HepG2 (cell line): ENCODE results near the gene SOCS7. TPM values are rescaled to one million over a fixed set of nuclear protein-coding genes. Genes with fewer than 3 reads are reported as not detected.

ENCODE experiments used
- ATAC-seq: fragments of 200-7000 bp; cut with Tn5 transposase; 3 replicates; pipeline ENCODE4 v1.9.1; 2020; ENCODE audit warnings: mild to moderate bottlenecking, moderate library complexity
- BruUV-seq: library from RNA; stranded (reverse); fragments of 400-500 nt; replicated peaks from 2 replicates; lab custom pipeline; 2021; lab: Mats Ljungman, UMichigan
- CTCF ChIA-PET: fragments of 300-600 bp; formaldehyde crosslinking; extraction: SDS; loops from one replicate; lab custom pipeline; 2021; ENCODE audit warnings: low total read pairs, inconsistent platforms, low intra/inter-chr PET ratio; lab: Yijun Ruan, JAX
- POLR2A ChIA-PET: fragments of 350-600 bp; sonication (Branson Sonifier 250); formaldehyde crosslinking; loops from one replicate; lab custom pipeline; 2020; ENCODE audit warnings: antibody characterized with exemption, inconsistent platforms; lab: Yijun Ruan, JAX
- DNase-seq: peaks from one replicate; pipeline ENCODE4 v3.0.0-alpha.2; 2015; ENCODE audit warnings: low spot score
- FAIRE-seq: peaks from 3 replicates; lab custom pipeline; 2011; peaks lifted over from hg19 to GRCh38; lab: Jason Lieb, UNC
- H2AFZ ChIP-seq: one replicate; pipeline ENCODE4 v1.6.1; 2011; ENCODE audit warnings: low read length, inconsistent platforms
- H3K27ac ChIP-seq: fragments of 300-600 bp; 3 replicates; pipeline ENCODE4 v1.8.0; 2011; ENCODE audit warnings: mixed run types, mild to moderate bottlenecking, mixed read lengths, low read length, inconsistent platforms; ENCODE audit not compliant: insufficient read depth; ENCODE audit errors: extremely low read length
- H3K27me3 ChIP-seq, 2 experiments: fragments of 200-600 bp in 1 of 2; 2 replicates in 1 of 2; 3 replicates in 1 of 2; pipeline versions ENCODE4 v1.6.0 to v1.8.0; 2011; ENCODE audit warnings: low read length in 2 of 2, mild to moderate bottlenecking in 2 of 2, moderate library complexity in 2 of 2, inconsistent platforms in 1 of 2; ENCODE audit not compliant: insufficient read depth in 2 of 2, control insufficient read depth in 1 of 2
- H3K36me3 ChIP-seq, 2 experiments: fragments of 200-600 bp in 1 of 2; replicated peaks in 1 of 2; 2 replicates in 1 of 2; 3 replicates in 1 of 2; pipeline versions ENCODE4 v1.5.1 to v1.8.0; 2011; ENCODE audit warnings: low read length in 2 of 2, inconsistent platforms in 1 of 2; ENCODE audit not compliant: insufficient read depth in 2 of 2, control insufficient read depth in 1 of 2
- H3K4me1 ChIP-seq: 2 replicates; pipeline ENCODE4 v1.5.1; 2012; ENCODE audit warnings: low read length, inconsistent platforms; ENCODE audit not compliant: insufficient read depth
- H3K4me2 ChIP-seq: 2 replicates; pipeline ENCODE4 v1.6.0; 2011; ENCODE audit warnings: low read depth, low read length, inconsistent platforms
- H3K4me3 ChIP-seq, 3 experiments: fragments of 200-600 bp in 1 of 3; sonication (generic), shearing (Covaris generic) in 1 of 3; replicated peaks in 1 of 3; 2 replicates each; pipeline ENCODE4 v1.5.1; 2011 to 2016; ENCODE audit warnings: low read length in 3 of 3, inconsistent platforms in 2 of 3, low read depth in 2 of 3, mild to moderate bottlenecking in 2 of 3, control low read depth in 1 of 3, mixed read lengths in 1 of 3; ENCODE audit not compliant: insufficient read depth in 1 of 3
- H3K79me2 ChIP-seq: one replicate; pipeline ENCODE4 v1.6.1; 2011; ENCODE audit warnings: low read length, inconsistent platforms; ENCODE audit not compliant: insufficient read depth
- H3K9ac ChIP-seq: 2 replicates; pipeline ENCODE4 v1.6.0; 2011; ENCODE audit warnings: mild to moderate bottlenecking, low read depth, low read length, inconsistent platforms; ENCODE audit not compliant: insufficient read depth
- H3K9me3 ChIP-seq: 2 replicates; pipeline ENCODE4 v1.5.1; 2012; ENCODE audit warnings: mild to moderate bottlenecking, low read length
- H4K20me1 ChIP-seq: 2 replicates; pipeline ENCODE4 v1.6.0; 2011; ENCODE audit warnings: inconsistent platforms, mild to moderate bottlenecking, low read length, moderate library complexity; ENCODE audit not compliant: insufficient read depth
- WGBS: methylation state at CpG from one replicate; pipeline ENCODE4 v1.1.6; 2017; ENCODE audit warnings: low lambda C conversion rate; 5-methylcytosine and 5-hydroxymethylcytosine counted together
- in situ Hi-C: cut with HindIII; loops from 2 replicates; pipeline ENCODE4 v1.10.0; 2017; ENCODE audit warnings: low pct_unique_long_range_greater_than_20kb; ENCODE audit not compliant: extremely low pct_ligation_motif_present
- intact Hi-C: fragments of 100-400 bp; cut with micrococcal nuclease; formaldehyde crosslinking; loops from one replicate; pipeline ENCODE4 v1.10.0; 2022; ENCODE audit not compliant: unreplicated experiment
- polyA plus RNA-seq, 8 experiments: library from polyadenylated mRNA; depleted of rRNA in 3 of 8; stranded (reverse) in 7 of 8; unstranded in 1 of 8; fragments of >200 nt; fragmentation: Illumina TruSeq in 4 of 8; extraction: Trizol in 4 of 8; gene quantifications; 2 replicates each; pipeline versions ENCODE4 v1.2.1 to v1.2.3, GENCODE V29; 2011 to 2016; ENCODE audit warnings: low read depth in 4 of 8, missing spikeins in 1 of 8, mixed read lengths in 1 of 8; ENCODE audit not compliant: insufficient read depth in 1 of 8
- total RNA-seq, 5 experiments: library from RNA; depleted of rRNA; stranded (reverse); fragments of >200 nt; fragmentation: Illumina TruSeq; extraction: Trizol; gene quantifications; 2 replicates each; pipeline ENCODE4 v1.2.3, GENCODE V29; 2016; ENCODE audit warnings: low read depth in 1 of 5
- TF ChIP-seq, protein P1 (sequence below): sonication (generic); formaldehyde crosslinking; IDR thresholded peaks from 2 replicates; pipeline ENCODE4 v1.5.0; 2020; ENCODE audit warnings: missing genetic modification reagents
- TF ChIP-seq, protein P2 (sequence below): sonication (generic); formaldehyde crosslinking; IDR thresholded peaks from 2 replicates; pipeline ENCODE4 v1.8.1; 2023; ENCODE audit warnings: mild to moderate bottlenecking, moderate library complexity, missing genetic modification reagents
- TF ChIP-seq, protein P3 (sequence below): sonication (generic); formaldehyde crosslinking; IDR thresholded peaks from one replicate; pipeline ENCODE4 v1.5.1; 2020; ENCODE audit warnings: mild to moderate bottlenecking, missing genetic modification reagents; ENCODE audit errors: not compliant biosample characterization

SOCS7 gene
- total and polyA plus RNA-seq, 2 of the 13 experiments (the other 11 are each of a cell fraction or from before 2014, with no cell fraction given): 19.2 to 24.2 TPM

- TF ChIP-seq, protein P1, sequence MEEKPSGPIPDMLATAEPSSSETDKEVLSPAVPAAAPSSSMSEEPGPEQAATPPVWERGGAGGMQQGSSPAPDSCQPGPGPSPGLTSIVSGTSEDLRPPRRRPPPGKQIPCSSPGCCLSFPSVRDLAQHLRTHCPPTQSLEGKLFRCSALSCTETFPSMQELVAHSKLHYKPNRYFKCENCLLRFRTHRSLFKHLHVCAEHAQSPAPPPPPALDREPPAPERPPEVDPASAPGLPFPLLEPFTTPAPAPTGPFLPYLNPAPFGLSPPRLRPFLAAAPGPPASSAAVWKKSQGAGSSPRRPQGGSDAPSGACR: no peak
These were observed 89.2 kb downstream of the SOCS7 start (continued) for GRCh38 chr17:38440614-38441397.

DNA sequence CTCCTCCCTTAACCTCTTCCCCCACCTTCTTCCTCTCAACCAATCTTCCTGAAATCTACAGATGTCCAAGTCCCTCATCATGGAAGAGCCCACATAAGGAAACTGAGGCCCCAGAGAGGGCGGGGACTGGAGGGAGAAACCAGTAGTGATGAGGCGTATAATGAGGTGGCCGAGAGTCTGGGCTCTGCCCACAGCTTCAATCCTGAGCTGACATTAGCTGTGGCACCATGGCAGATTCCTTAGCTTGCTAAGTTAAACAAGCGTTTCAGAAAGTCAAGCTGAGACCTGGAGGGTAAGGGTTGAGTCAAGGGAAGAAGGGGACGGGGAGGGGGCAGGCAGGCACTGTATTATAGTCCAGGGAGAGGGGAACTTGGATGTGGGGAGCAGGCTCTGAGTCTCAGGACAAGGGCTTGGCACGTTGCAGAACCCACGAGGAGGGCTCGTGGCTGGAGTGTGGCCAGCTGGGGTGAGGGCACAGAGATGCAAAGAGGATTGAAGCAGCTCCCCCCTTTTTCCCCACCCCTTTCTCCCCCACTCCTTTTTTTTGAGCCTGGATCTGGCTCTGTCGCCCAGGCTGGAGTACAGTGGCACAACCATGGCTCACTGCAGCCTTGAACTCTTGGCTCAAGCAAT lies 89.9 kb downstream of the SOCS7 start:
- no peak for DNase-seq
- no peak for ATAC-seq
- Histone ChIP-seq H3K27ac (no peak overlapping the region), H3K36me3 (no peaks in the 10 kb centered on the region), H3K9me3 (no peaks in the 10 kb centered on the region), H3K4me1 (no peaks in the 10 kb centered on the region), H3K4me3 (no peak overlapping the region), H4K20me1 (no peaks in the 10 kb centered on the region; the same call in 1 of the 2 replicates), H3K9ac (no peak overlapping the region), H3K4me2 (no peak overlapping the region), H3K27me3 (peaks cover 7 to 59% of the 10 kb centered on the region in 2 experiments; a peak in 4 of 5 replicates), H2AFZ (no peak overlapping the region)
- no peak for FAIRE-seq
- intact Hi-C loops: no loop called here
- no TSS peak for BruUV-seq
- WGBS: 3% methylated on average over 9 of the region's 9 CpGs
- TF ChIP-seq, protein P2, sequence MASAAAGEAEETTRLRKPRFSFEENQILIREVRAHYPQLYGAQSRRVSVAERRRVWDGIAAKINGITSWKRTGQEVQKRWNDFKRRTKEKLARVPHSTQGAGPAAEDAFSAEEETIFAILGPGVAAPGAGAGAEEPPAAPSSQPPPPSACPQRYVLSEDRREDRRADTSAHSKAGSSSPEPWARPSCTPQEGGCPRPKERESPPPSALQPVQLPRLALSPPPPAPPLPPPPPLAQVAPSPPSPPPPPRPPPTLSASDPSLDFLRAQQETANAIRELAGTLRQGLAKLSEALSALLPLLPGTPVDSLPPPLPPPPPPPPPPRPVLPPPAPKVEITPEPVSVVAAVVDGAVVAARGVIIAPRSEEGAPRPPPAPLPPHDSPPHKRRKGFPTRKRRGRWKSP (CRISPR knock-in tag): no peak
- TF ChIP-seq, protein P3, sequence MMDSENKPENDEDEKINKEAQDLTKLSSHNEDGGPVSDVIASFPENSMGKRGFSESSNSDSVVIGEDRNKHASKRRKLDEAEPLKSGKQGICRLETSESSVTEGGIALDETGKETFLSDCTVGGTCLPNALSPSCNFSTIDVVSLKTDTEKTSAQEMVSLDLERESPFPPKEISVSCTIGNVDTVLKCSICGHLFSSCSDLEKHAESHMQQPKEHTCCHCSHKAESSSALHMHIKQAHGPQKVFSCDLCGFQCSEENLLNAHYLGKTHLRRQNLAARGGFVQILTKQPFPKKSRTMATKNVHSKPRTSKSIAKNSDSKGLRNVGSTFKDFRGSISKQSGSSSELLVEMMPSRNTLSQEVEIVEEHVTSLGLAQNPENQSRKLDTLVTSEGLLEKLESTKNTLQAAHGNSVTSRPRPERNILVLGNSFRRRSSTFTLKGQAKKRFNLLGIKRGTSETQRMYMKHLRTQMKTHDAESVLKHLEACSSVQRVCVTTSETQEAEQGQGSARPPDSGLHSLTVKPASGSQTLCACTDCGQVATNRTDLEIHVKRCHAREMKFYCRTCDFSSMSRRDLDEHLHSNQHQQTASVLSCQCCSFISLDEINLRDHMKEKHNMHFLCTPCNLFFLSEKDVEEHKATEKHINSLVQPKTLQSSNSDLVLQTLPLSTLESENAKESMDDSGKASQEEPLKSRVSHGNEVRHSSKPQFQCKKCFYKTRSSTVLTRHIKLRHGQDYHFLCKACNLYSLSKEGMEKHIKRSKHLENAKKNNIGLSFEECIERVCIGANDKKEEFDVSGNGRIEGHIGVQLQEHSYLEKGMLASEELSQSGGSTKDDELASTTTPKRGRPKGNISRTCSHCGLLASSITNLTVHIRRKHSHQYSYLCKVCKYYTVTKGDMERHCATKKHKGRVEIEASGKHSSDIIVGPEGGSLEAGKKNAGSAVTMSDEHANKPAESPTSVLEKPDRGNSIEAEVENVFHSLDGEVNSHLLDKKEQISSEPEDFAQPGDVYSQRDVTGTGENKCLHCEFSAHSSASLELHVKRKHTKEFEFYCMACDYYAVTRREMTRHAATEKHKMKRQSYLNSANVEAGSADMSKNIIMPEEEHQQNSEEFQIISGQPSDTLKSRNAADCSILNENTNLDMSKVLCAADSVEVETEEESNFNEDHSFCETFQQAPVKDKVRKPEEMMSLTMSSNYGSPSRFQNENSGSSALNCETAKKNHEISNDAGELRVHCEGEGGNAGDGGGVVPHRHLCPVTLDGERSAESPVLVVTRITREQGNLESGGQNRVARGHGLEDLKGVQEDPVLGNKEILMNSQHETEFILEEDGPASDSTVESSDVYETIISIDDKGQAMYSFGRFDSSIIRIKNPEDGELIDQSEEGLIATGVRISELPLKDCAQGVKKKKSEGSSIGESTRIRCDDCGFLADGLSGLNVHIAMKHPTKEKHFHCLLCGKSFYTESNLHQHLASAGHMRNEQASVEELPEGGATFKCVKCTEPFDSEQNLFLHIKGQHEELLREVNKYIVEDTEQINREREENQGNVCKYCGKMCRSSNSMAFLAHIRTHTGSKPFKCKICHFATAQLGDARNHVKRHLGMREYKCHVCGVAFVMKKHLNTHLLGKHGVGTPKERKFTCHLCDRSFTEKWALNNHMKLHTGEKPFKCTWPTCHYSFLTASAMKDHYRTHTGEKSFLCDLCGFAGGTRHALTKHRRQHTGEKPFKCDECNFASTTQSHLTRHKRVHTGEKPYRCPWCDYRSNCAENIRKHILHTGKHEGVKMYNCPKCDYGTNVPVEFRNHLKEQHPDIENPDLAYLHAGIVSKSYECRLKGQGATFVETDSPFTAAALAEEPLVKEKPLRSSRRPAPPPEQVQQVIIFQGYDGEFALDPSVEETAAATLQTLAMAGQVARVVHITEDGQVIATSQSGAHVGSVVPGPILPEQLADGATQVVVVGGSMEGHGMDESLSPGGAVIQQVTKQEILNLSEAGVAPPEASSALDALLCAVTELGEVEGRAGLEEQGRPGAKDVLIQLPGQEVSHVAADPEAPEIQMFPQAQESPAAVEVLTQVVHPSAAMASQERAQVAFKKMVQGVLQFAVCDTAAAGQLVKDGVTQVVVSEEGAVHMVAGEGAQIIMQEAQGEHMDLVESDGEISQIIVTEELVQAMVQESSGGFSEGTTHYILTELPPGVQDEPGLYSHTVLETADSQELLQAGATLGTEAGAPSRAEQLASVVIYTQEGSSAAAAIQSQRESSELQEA (CRISPR knock-in tag): no peak
- TF ChIP-seq, all 625 proteins: peak for 0
- ChIA-PET POLR2A (no interaction called here), CTCF (no interaction called here)
- in situ Hi-C loops: no loop called here
- no peaks in the 10 kb centered on the region for H3K79me2 ChIP-seq
